Thyroid gland (tissue), 4 donors: ENCODE results near the gene TM9SF3. TPM values are rescaled to one million over a fixed set of nuclear protein-coding genes. Genes with fewer than 3 reads are reported as not detected.
A peak's percentile ranks its signal among the peaks of the same experiment; 100 is the strongest.

Source experiments
- DNase-seq, 2 donors: peaks; one replicate each; pipeline ENCODE4 v3.0.0-alpha.2; 2019
- H3K27ac ChIP-seq, 3 donors: fragments of 200-600 bp; sonication (generic); 1 replicate in 2 of 3; 2 replicates in 1 of 3; pipeline ENCODE4 v1.5.1; 2016 to 2019; ENCODE audit warnings: mild to moderate bottlenecking in 1 of 3, moderate library complexity in 1 of 3
- H3K27me3 ChIP-seq: fragments of 200-600 bp; sonication (generic); one replicate; pipeline ENCODE4 v1.5.1; 2019
- H3K36me3 ChIP-seq, 2 donors: fragments of 200-600 bp; sonication (generic); one replicate each; pipeline ENCODE4 v1.5.1; 2016 to 2019
- H3K4me1 ChIP-seq, 2 donors: fragments of 200-600 bp; sonication (generic); one replicate each; pipeline ENCODE4 v1.5.1; 2017 to 2019
- H3K4me3 ChIP-seq, 3 donors: fragments of 200-600 bp; sonication (generic); replicated peaks in 1 of 3; 1 replicate in 2 of 3; 2 replicates in 1 of 3; pipeline ENCODE4 v1.5.1; 2016; ENCODE audit warnings: mild to moderate bottlenecking in 1 of 3
- H3K9me3 ChIP-seq: fragments of 200-600 bp; sonication (generic); one replicate; pipeline ENCODE4 v1.5.1; 2017
- POLR2A ChIP-seq, 2 donors: fragments of 450-650 bp; IDR thresholded peaks; one replicate each; pipeline ENCODE4 v1.6.1; 2017; ENCODE audit warnings: antibody characterized with exemption in 2 of 2, mild to moderate bottlenecking in 2 of 2, moderate library complexity in 1 of 2
- WGBS, 2 donors: methylation state at CpG; one replicate each; pipeline ENCODE4 v1.1.5; 2017; 5-methylcytosine and 5-hydroxymethylcytosine counted together
- intact Hi-C: fragments of 100-400 bp; cut with DNase I; formaldehyde crosslinking; loops from one replicate; pipeline ENCODE4 v1.15.1; 2023
- total RNA-seq, 4 donors: library from RNA; depleted of rRNA; stranded (reverse); fragments of >200 nt; gene quantifications; one replicate each; pipeline ENCODE4 v1.2.3, GENCODE V29; 2016
- TF ChIP-seq, protein P1 (sequence below), 6 experiments: fragments of 200-600 bp in 3 of 6; fragments of 450-650 bp in 3 of 6; sonication (generic) in 3 of 6; IDR thresholded peaks; one replicate each; pipeline ENCODE4 v1.5.1; 2016 to 2019; ENCODE audit warnings: antibody characterized with exemption in 6 of 6, mild to moderate bottlenecking in 2 of 6, inconsistent platforms in 1 of 6, moderate library complexity in 1 of 6

TM9SF3 gene
- total RNA-seq, 4 donors from 2014 or later = 119 to 205 (median 151) TPM

DNA sequence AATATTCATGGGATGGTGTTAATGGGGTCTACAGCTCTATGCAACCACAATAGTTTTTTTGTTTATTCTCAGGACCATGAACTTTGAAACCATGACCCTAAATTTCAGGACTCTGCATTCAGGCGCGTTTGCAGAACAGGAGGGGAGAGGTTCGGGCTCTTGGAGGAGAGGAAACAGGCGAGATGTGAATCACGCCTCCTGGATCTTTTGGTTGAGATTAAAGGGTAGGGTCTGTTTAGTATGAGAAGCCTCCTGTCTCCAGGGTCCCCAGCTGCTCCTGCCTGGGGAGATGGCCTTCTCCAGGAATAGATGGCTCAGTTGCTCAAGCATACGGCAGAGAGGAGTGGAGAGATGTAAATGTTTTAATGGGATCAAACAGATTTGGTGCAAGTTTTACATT is 91.3 kb downstream of the TM9SF3 start:
- H3K36me3 ChIP-seq = no peaks in the 10 kb centered on the region
- WGBS, 2 donors = 93 to 96% methylated on average over 6 of the region's 6 CpGs
- no peaks in the 10 kb centered on the region for H3K27me3 ChIP-seq
- H3K27ac ChIP-seq = no peak overlapping the region
- intact Hi-C loops = no loop called here
- no peak overlapping the region for H3K4me3 ChIP-seq
- H3K9me3 ChIP-seq = no peaks in the 10 kb centered on the region
- no peaks in the 10 kb centered on the region for H3K4me1 ChIP-seq
- DNase-seq = no peak
- no peak for TF ChIP-seq POLR2A (IDR thresholded peaks at IDR 0.05)
- TF ChIP-seq, protein P1, sequence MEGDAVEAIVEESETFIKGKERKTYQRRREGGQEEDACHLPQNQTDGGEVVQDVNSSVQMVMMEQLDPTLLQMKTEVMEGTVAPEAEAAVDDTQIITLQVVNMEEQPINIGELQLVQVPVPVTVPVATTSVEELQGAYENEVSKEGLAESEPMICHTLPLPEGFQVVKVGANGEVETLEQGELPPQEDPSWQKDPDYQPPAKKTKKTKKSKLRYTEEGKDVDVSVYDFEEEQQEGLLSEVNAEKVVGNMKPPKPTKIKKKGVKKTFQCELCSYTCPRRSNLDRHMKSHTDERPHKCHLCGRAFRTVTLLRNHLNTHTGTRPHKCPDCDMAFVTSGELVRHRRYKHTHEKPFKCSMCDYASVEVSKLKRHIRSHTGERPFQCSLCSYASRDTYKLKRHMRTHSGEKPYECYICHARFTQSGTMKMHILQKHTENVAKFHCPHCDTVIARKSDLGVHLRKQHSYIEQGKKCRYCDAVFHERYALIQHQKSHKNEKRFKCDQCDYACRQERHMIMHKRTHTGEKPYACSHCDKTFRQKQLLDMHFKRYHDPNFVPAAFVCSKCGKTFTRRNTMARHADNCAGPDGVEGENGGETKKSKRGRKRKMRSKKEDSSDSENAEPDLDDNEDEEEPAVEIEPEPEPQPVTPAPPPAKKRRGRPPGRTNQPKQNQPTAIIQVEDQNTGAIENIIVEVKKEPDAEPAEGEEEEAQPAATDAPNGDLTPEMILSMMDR (IDR thresholded peaks at IDR 0.05) = no peak

DNA sequence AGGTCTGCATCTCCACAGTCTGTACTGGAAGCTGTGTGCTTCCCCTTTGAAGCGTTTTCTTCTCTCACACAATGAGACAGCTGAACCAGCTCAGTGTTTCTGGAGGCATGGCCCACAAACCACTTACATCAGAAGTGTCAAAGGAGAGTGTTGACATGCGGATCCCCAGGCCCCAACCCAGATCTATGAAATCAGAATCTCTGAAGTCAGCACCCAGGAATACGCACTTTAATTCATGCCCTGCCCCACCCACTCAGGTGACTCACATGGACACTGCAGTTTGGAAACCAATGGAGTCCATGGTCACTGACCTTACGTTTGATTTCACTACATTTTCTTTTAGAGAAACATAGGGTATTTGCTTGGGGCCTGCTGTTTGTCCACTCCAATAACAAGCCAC is 92.1 kb downstream of the TM9SF3 start:
- Histone ChIP-seq H3K27me3 (no peaks in the 10 kb centered on the region), H3K4me3 (no peak overlapping the region), H3K9me3 (no peaks in the 10 kb centered on the region), H3K4me1 (no peaks in the 10 kb centered on the region), H3K27ac (no peak overlapping the region), H3K36me3 (no peaks in the 10 kb centered on the region)
- 89 to 95% methylated on average over 4 of the region's 4 CpGs for WGBS, 2 donors
- no peak for DNase-seq
- TF ChIP-seq, protein P1 (IDR thresholded peaks at IDR 0.05) = no peak
- no peak for TF ChIP-seq POLR2A (IDR thresholded peaks at IDR 0.05)
- intact Hi-C loops = no loop called here

DNA sequence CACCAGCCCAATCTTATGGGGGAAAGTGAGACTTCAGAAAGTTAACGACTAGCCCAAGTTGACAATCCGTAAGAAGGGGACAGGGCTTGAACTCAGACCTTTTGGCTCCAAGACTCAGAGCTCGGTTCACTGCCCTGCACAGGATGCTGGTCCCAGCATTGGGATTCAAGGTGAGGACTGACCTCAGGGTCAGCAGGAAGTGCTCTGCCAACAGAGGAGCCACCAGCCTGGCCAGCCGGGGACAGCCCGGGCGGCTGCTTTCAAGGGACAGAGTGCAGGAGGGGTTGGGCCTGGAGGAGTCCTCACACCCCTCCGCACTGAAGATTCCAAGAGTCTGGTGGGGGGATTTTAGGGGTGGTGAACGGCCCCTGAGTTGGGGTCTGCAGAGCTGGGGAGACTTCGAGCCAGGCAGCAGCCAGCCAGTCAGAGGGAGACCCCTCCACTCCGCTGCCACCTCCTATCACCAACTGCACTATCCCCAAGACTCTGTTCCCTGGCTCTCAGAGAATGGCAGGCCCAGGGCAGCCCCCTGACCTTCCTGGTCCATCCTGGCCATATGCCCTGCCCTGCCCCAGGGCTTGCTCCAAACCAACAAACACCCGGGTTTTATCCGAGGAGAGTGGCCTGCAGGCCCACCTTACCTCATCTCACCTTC is 92.8 kb downstream of the TM9SF3 start:
- TF ChIP-seq, protein P1 (IDR thresholded peaks at IDR 0.05) = no peak
- no peak for TF ChIP-seq POLR2A (IDR thresholded peaks at IDR 0.05)
- DNase-seq = no peak
- H3K4me1 ChIP-seq = no peaks in the 10 kb centered on the region
- H3K27ac ChIP-seq = no peak overlapping the region
- no peaks in the 10 kb centered on the region for H3K9me3 ChIP-seq
- no peaks in the 10 kb centered on the region for H3K36me3 ChIP-seq
- H3K27me3 ChIP-seq = no peaks in the 10 kb centered on the region
- intact Hi-C loops = no loop called here
- H3K4me3 ChIP-seq = no peak overlapping the region
- WGBS, 2 donors = 89 to 93% methylated on average over 12 of the region's 12 CpGs

DNA sequence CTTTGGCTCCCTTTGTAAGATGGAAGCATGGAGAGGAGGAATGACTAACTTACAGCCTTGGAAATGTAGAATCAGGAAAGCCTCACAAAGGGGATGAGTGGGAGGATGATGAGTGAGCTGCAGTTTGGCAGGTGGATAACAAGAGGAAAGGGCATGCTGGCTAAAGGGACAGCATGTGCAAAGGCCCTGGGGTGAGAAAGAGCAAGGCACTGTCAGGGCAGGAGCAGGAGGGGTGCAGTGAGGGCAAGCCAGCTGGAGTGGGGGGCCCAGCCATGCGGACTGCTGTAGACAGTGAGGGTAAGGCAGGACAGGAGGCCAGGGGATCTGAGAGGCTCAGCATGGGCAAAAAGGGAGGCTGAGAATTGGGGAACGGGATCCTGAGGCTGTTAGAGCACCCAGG is 93.6 kb downstream of the TM9SF3 start:
- no peak for TF ChIP-seq POLR2A (IDR thresholded peaks at IDR 0.05)
- TF ChIP-seq, protein P1 (IDR thresholded peaks at IDR 0.05) = no peak
- Histone ChIP-seq H3K4me1 (no peaks in the 10 kb centered on the region), H3K4me3 (no peak overlapping the region), H3K27me3 (no peaks in the 10 kb centered on the region), H3K36me3 (no peaks in the 10 kb centered on the region), H3K27ac (no peak overlapping the region), H3K9me3 (no peaks in the 10 kb centered on the region)
- intact Hi-C loops = no loop called here
- 82 to 88% methylated on average over 2 of the region's 2 CpGs for WGBS, 2 donors
- no peak for DNase-seq

DNA sequence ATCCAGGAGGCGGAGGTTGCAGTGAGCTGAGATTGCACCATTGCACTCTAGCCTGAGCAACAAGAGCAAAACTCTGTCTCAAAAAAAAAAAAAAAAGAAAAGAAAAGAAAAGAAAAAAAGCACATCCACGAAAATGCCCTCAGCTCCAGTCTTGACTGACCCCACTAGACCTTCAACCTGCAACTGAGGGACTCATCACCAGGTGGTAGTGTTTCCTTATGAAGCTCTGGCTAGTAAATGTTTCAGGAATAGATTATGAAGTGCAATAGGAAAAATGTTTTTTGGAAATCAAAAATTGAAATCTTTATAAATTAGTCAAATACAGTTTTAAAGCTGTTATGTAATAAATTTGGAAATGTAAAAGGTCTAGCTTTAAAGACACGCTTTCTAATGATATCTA is 95.5 kb downstream of the TM9SF3 start:
- no peak for DNase-seq
- no peaks in the 10 kb centered on the region for H3K4me1 ChIP-seq
- no peak overlapping the region for H3K27ac ChIP-seq
- WGBS, 2 donors = 79 to 82% methylated on average over 3 of the region's 3 CpGs
- H3K36me3 ChIP-seq = no peaks in the 10 kb centered on the region
- H3K4me3 ChIP-seq = no peak overlapping the region
- intact Hi-C loops = no loop called here
- no peaks in the 10 kb centered on the region for H3K27me3 ChIP-seq
- TF ChIP-seq, protein P1 (IDR thresholded peaks at IDR 0.05) = peak in 4 of 6 experiments; percentile 18 to 34 (median 26)
- no peak for TF ChIP-seq POLR2A (IDR thresholded peaks at IDR 0.05)
- H3K9me3 ChIP-seq = no peaks in the 10 kb centered on the region
